Esophagus muscularis mucosa (tissue), 4 donors: ENCODE data around the gene TSEN2. TPM values are rescaled to one million over a fixed set of nuclear protein-coding genes. Genes with fewer than 3 reads are reported as not detected.

Experiments
- DNase-seq: peaks from one replicate; pipeline ENCODE4 v3.0.0-alpha.2; 2017; ENCODE audit errors: extremely low spot score
- H3K27ac ChIP-seq, 4 donors: fragments of 200-600 bp; sonication (generic); replicated peaks in 1 of 4; 1 replicate in 3 of 4; 2 replicates in 1 of 4; pipeline ENCODE4 v1.5.1; 2016 to 2019; ENCODE audit warnings: mild to moderate bottlenecking in 1 of 4
- H3K27me3 ChIP-seq, 4 donors: fragments of 200-600 bp; sonication (generic); one replicate each; pipeline versions ENCODE4 v1.5.1 to v1.6.0; 2016 to 2019
- H3K36me3 ChIP-seq, 4 donors: fragments of 200-600 bp; sonication (generic); one replicate each; pipeline ENCODE4 v1.5.1; 2016 to 2019
- H3K4me1 ChIP-seq, 4 donors: fragments of 200-600 bp; sonication (generic); one replicate each; pipeline ENCODE4 v1.5.1; 2016 to 2019
- H3K4me3 ChIP-seq, 4 donors: fragments of 200-600 bp; sonication (generic); 1 replicate in 2 of 4; 2 replicates in 2 of 4; pipeline ENCODE4 v1.5.1; 2016 to 2019; ENCODE audit warnings: mild to moderate bottlenecking in 4 of 4, moderate library complexity in 1 of 4
- H3K9me3 ChIP-seq, 4 donors: fragments of 200-600 bp; sonication (generic); 1 replicate in 3 of 4; 2 replicates in 1 of 4; pipeline ENCODE4 v1.5.1; 2016 to 2019
- CTCF ChIP-seq, 3 experiments: fragments of 200-600 bp in 2 of 3; fragments of 450-650 bp in 1 of 3; sonication (generic) in 2 of 3; IDR thresholded peaks; one replicate each; pipeline ENCODE4 v1.5.1; 2017 to 2019; ENCODE audit warnings: antibody characterized with exemption in 3 of 3, mild to moderate bottlenecking in 2 of 3, moderate library complexity in 1 of 3
- EP300 ChIP-seq: sonication (generic); formaldehyde crosslinking; IDR thresholded peaks from one replicate; pipeline ENCODE4 v1.6.1; 2017; ENCODE audit warnings: antibody characterized with exemption
- POLR2A ChIP-seq: fragments of 450-650 bp; IDR thresholded peaks from one replicate; pipeline ENCODE4 v1.6.1; 2017; ENCODE audit warnings: antibody characterized with exemption, moderate library complexity, mild to moderate bottlenecking, low read depth
- POLR2AphosphoS5 ChIP-seq, 2 donors: sonication (generic); formaldehyde crosslinking; IDR thresholded peaks; one replicate each; pipeline ENCODE4 v1.6.1; 2017; ENCODE audit warnings: antibody characterized with exemption in 2 of 2
- WGBS: methylation state at CpG from one replicate; pipeline ENCODE4 v1.1.5; 2018; 5-methylcytosine and 5-hydroxymethylcytosine counted together
- intact Hi-C: fragments of 100-400 bp; cut with DNase I; formaldehyde crosslinking; loops from one replicate; pipeline ENCODE4 v1.15.1; 2023
- total RNA-seq, 4 donors: library from RNA; depleted of rRNA; stranded (reverse); fragments of >200 nt; gene quantifications; one replicate each; pipeline versions ENCODE4 v1.1.0 to v1.2.1, GENCODE V29; 2016

The TSEN2 gene
- total RNA-seq, 4 donors from 2014 or later, result 17.6 to 20.4 (median 19.4) TPM

DNA sequence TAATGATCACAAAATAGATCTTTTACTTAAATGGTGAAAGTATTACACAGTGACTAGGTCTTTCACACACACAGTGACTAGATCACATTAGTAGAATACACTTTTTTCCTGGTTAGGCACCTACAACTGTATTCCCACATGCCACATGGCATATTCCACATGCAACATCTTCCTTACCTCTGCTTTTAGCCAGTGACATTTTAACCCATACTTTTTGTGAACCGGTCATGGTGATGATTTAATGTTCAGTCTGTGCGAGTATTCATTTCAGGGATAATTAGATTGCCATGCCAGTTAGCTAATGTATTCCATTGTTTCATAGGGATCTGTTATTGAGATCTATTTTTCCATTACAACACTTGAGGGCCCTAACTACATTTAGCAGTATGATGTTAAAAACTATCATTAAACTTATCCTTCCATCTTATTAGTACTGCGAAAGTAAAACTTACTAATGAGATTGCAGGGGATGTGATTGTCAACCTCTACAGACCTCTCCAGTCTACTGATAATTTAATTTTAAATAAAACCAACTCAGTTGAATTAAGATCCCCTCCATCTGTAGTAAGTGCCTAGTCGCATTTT is 28.3 kb downstream of the TSEN2 start:
- H3K9me3 ChIP-seq, result no peaks in the 10 kb centered on the region
- no peak overlapping the region for H3K27ac ChIP-seq
- H3K4me3 ChIP-seq, result no peak overlapping the region
- WGBS, result 79% methylated on average over 4 of the region's 4 CpGs
- no peak for DNase-seq
- H3K4me1 ChIP-seq, result peaks cover 4 to 17% (median 12%) of the 10 kb centered on the region in 4 donors
- no peaks in the 10 kb centered on the region for H3K27me3 ChIP-seq
- intact Hi-C loops, result no loop called here
- TF ChIP-seq POLR2AphosphoS5 (IDR thresholded peaks at IDR 0.05) (no peak), EP300 (no peak), CTCF (IDR thresholded peaks at IDR 0.05) (no peak), POLR2A (no peak)
- H3K36me3 ChIP-seq, result peaks cover 0 to 26% (median 2%) of the 10 kb centered on the region in 4 donors

DNA sequence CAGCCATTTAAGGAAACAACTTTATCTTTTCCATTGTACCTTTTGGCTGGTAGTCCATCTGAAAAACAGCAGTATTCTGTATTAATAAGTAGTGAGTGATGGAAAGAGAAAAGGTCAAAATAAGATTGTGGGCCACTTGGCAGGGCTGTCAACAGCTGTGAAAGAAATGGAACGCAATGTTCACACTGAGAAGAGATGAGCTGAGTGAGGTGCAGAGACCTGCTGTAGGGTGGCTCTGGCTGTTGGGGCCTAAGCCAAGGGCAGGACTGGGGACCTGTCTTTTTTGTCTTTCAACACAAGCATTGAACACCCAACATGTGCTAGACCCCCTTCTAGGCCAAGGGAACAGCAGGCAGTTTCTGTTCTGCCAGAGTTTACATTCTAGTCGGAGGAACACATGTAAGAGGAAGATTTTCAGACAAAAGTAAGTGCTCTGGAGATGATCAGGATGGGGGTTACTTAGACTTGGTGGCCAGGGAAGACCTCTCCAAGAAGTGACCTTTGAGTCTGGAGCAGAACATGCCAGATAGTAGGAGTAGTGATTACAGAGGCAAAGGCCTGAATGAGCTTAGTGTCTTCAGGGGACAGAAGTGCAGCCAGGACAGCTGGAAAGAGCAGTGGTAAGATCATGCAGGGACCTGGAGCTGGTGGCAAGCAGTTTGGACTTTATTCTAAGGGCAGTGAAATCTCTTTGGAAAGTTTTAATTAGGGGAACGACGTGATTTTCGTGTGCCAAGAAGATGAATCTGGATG is 29.6 kb downstream of the TSEN2 start:
- no peak for DNase-seq
- peaks cover 0 to 8% (median 2%) of the 10 kb centered on the region in 4 donors for H3K4me1 ChIP-seq
- H3K27ac ChIP-seq, result no peak overlapping the region
- intact Hi-C loops, result no loop called here
- WGBS, result 87% methylated on average over 5 of the region's 5 CpGs
- H3K9me3 ChIP-seq, result no peaks in the 10 kb centered on the region
- H3K4me3 ChIP-seq, result no peak overlapping the region
- TF ChIP-seq POLR2AphosphoS5 (IDR thresholded peaks at IDR 0.05), result no peak
- no peak for TF ChIP-seq CTCF (IDR thresholded peaks at IDR 0.05)
- no peak for TF ChIP-seq POLR2A
- no peak for TF ChIP-seq EP300
- peaks cover 0 to 28% (median 2%) of the 10 kb centered on the region in 4 donors for H3K36me3 ChIP-seq
- no peaks in the 10 kb centered on the region for H3K27me3 ChIP-seq

- Histone ChIP-seq H3K9me3 (no peaks in the 10 kb centered on the region), H3K36me3 (peaks cover 0 to 38% (median 6%) of the 10 kb centered on the region in 4 donors), H3K4me1 (no peaks in the 10 kb centered on the region), H3K4me3 (no peak overlapping the region), H3K27me3 (no peaks in the 10 kb centered on the region), H3K27ac (no peak overlapping the region)
- intact Hi-C loops, result no loop called here
- TF ChIP-seq EP300 (no peak), POLR2AphosphoS5 (IDR thresholded peaks at IDR 0.05) (no peak), POLR2A (no peak), CTCF (IDR thresholded peaks at IDR 0.05) (no peak)
- DNase-seq, result no peak
These were observed 31.4 kb downstream of the TSEN2 start for GRCh38 chr3:12515631-12516030.

DNA sequence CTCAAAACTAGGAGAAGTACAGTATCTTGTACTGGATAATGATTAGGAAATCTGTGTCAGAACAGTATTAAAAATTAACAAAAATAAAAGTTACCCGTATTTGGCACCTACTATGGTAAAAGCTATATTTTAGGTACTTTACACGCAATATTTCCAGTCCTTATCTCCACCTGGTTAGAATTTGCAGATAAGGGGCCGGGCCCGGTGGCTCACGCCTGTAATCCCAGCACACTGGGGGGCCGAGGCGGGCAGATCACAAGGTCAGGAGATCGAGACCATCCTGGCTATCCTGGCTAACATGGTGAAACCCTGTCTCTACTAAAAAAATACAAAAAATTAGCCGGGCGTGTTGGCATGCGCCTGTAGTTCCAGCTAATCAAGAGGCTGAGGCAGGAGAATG is 32.6 kb downstream of the TSEN2 start:
- no peak for DNase-seq
- Histone ChIP-seq H3K4me1 (no peaks in the 10 kb centered on the region), H3K27ac (no peak overlapping the region), H3K4me3 (no peak overlapping the region), H3K9me3 (no peaks in the 10 kb centered on the region), H3K36me3 (peaks cover 0 to 44% (median 16%) of the 10 kb centered on the region in 4 donors), H3K27me3 (no peaks in the 10 kb centered on the region)
- TF ChIP-seq EP300 (no peak), POLR2AphosphoS5 (IDR thresholded peaks at IDR 0.05) (no peak), CTCF (IDR thresholded peaks at IDR 0.05) (no peak), POLR2A (no peak)
- intact Hi-C loops, result no loop called here
- WGBS, result 97% methylated on average over 11 of the region's 11 CpGs
